Renal cortex interstitium (tissue), 15 donors: Measurements from ENCODE around the gene CTNNB1. TPM values are rescaled to one million over a fixed set of nuclear protein-coding genes. Genes with fewer than 3 reads are reported as not detected.
A peak's percentile ranks its signal among the peaks of the same experiment; 100 is the strongest.

Experiments used
- DNase-seq, 11 donors: peaks; one replicate each; pipeline ENCODE4 v3.0.0-alpha.2; 2013; ENCODE audit warnings: low read depth in 9 of 11, low spot score in 4 of 11; ENCODE audit errors: extremely low read depth in 1 of 11
- long read RNA-seq, 16 experiments: transcript quantifications; one replicate each; lab custom pipeline, GENCODE V29; 2026
- polyA plus RNA-seq, 3 donors: library from polyadenylated mRNA; unstranded; fragments of 120-200 nt; gene quantifications; one replicate each; pipeline ENCODE4 v1.2.1, GENCODE V29; 2013; ENCODE audit not compliant: insufficient read length in 3 of 3

CTNNB1 gene
- 100 to 1,000 TPM; 474 to 519 (median 497) TPM for polyA plus RNA-seq
- long read RNA-seq, donor 1, full-length matches to known transcripts: 37 of 75 reads
- long read RNA-seq, donor 1, partial matches to known transcripts: 38 of 75 reads
- long read RNA-seq, donor 1, other reads (novel, unspliced or antisense): 0 of 75 reads
- long read RNA-seq, donor 2, transcript CTNNB1-202 (16 exons, 3,268 nt): minor isoform, 5 of 68 reads
- long read RNA-seq, donor 2, transcript CTNNB1-201 (15 exons, 3,947 nt): major isoform, 12 of 68 reads
- long read RNA-seq, donor 2, partial matches to known transcripts: 44 of 68 reads
- long read RNA-seq, donor 2, other reads (novel, unspliced or antisense): 0 of 68 reads
- long read RNA-seq, donor 3, full-length matches to known transcripts: 80 of 192 reads
- long read RNA-seq, donor 3, partial matches to known transcripts: 112 of 192 reads
- long read RNA-seq, donor 3, other reads (novel, unspliced or antisense): 0 of 192 reads
- long read RNA-seq, donor 4, full-length matches to known transcripts: 42 of 91 reads
- long read RNA-seq, donor 4, partial matches to known transcripts: 49 of 91 reads
- long read RNA-seq, donor 4, other reads (novel, unspliced or antisense): 0 of 91 reads
- long read RNA-seq, donor 5: 0 reads
- long read RNA-seq, donor 6, full-length matches to known transcripts: 55 of 122 reads
- long read RNA-seq, donor 6, partial matches to known transcripts: 67 of 122 reads
- long read RNA-seq, donor 6, other reads (novel, unspliced or antisense): 0 of 122 reads
- long read RNA-seq, donor 7, full-length matches to known transcripts: 69 of 134 reads
- long read RNA-seq, donor 7, partial matches to known transcripts: 65 of 134 reads
- long read RNA-seq, donor 7, other reads (novel, unspliced or antisense): 0 of 134 reads
- long read RNA-seq, donor 8, full-length matches to known transcripts: 86 of 151 reads
- long read RNA-seq, donor 8, partial matches to known transcripts: 65 of 151 reads
- long read RNA-seq, donor 8, other reads (novel, unspliced or antisense): 0 of 151 reads
- long read RNA-seq, donor 9, transcript CTNNB1-201 (15 exons, 3,947 nt): major isoform, 12 of 98 reads
- long read RNA-seq, donor 9, transcript CTNNB1-202 (16 exons, 3,268 nt): minor isoform, 8 of 98 reads
- long read RNA-seq, donor 9, transcript CTNNB1-203 (16 exons, 3,472 nt): major isoform, 12 of 98 reads
- long read RNA-seq, donor 9, partial matches to known transcripts: 63 of 98 reads
- long read RNA-seq, donor 9, other reads (novel, unspliced or antisense): 0 of 98 reads
- long read RNA-seq, donor 10, full-length matches to known transcripts: 50 of 135 reads
- long read RNA-seq, donor 10, partial matches to known transcripts: 85 of 135 reads
- long read RNA-seq, donor 10, other reads (novel, unspliced or antisense): 0 of 135 reads
- long read RNA-seq, donor 11, transcript CTNNB1-201 (15 exons, 3,947 nt): major isoform, 29 of 147 reads
- long read RNA-seq, donor 11, transcript CTNNB1-202 (16 exons, 3,268 nt): minor isoform, 9 of 147 reads
- long read RNA-seq, donor 11, partial matches to known transcripts: 104 of 147 reads
- long read RNA-seq, donor 11, other reads (novel, unspliced or antisense): 0 of 147 reads
- long read RNA-seq, donor 12, full-length matches to known transcripts: 26 of 279 reads
- long read RNA-seq, donor 12, partial matches to known transcripts: 253 of 279 reads
- long read RNA-seq, donor 12, other reads (novel, unspliced or antisense): 0 of 279 reads
- long read RNA-seq, donor 13, full-length matches to known transcripts: 72 of 232 reads
- long read RNA-seq, donor 13, partial matches to known transcripts: 160 of 232 reads
- long read RNA-seq, donor 13, other reads (novel, unspliced or antisense): 0 of 232 reads
- long read RNA-seq, donor 14, full-length matches to known transcripts: 60 of 105 reads
- long read RNA-seq, donor 14, partial matches to known transcripts: 45 of 105 reads
- long read RNA-seq, donor 14, other reads (novel, unspliced or antisense): 0 of 105 reads
- long read RNA-seq, donor 15, transcript CTNNB1-203 (16 exons, 3,472 nt): minor isoform, 5 of 61 reads
- long read RNA-seq, donor 15, transcript CTNNB1-201 (15 exons, 3,947 nt): major isoform, 16 of 61 reads
- long read RNA-seq, donor 15, partial matches to known transcripts: 36 of 61 reads
- long read RNA-seq, donor 15, other reads (novel, unspliced or antisense): 0 of 61 reads
- long read RNA-seq, donor 16, full-length matches to known transcripts: 130 of 460 reads
- long read RNA-seq, donor 16, partial matches to known transcripts: 330 of 460 reads
- long read RNA-seq, donor 16, other reads (novel, unspliced or antisense): 0 of 460 reads

GRCh38 chr3:41198950-41199865, at the start of gene CTNNB1:
Gene CTNNB1 (plus strand): TSS chr3:41199505. CDS start chr3:41224069, 24,564 bp downstream.
- DNase-seq: peak; percentile 86 to 94 (median 92)

DNA sequence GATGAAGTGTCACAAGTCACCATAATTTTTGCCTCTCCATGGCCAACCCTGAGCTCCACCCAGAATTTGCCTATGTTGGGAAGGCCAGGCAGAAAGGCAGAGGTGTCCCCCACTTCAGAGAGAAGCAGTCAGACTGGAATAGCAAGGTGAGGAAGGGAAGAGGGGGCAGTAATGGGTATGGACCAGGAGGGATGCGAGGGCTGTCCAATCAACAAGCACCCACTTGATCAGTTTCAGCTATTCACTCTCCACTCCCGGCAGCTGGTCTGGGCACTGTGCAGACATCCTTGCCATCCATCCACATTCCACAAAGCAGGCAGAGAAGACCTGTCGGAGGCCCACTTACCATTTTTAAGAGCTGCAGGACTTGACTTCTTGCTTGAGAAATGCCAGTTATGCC, 43.5 kb upstream of the CTNNB1 start:
- DNase-seq: no peak

GRCh38 chr3:41158947-41159346, 40.4 kb upstream of the CTNNB1 start:
- no peak for DNase-seq

DNA sequence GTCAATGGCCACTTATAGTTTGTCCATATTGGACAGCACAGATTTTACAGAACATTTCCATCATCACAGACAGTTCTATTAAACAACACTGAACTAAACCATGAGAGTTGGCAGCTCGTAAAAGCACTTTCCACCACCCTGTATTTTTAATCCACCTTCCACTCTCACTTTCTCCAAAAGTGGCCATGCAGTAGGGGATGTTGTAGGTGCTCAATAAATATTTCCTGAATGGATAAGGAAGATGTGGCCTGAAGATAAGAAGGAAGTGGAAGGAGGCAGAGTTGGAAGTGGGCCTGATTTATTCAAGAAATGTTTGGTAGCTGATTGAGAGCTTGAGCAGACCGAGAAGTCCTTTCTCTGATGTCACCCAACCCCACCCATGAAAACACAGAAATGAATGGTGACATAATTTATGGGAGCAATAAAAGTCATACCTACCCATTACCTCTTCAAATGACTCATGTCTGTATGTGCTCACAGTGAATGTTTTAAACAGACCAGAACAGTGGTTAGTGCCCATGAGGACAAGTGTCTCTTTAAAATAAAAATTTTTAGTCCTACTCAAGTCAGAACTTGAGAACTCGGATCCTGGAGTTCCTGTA, 39.6 kb upstream of the CTNNB1 start:
- DNase-seq: no peak

GRCh38 chr3:41162541-41162940, 36.8 kb upstream of the CTNNB1 start:
- DNase-seq: no peak

DNA sequence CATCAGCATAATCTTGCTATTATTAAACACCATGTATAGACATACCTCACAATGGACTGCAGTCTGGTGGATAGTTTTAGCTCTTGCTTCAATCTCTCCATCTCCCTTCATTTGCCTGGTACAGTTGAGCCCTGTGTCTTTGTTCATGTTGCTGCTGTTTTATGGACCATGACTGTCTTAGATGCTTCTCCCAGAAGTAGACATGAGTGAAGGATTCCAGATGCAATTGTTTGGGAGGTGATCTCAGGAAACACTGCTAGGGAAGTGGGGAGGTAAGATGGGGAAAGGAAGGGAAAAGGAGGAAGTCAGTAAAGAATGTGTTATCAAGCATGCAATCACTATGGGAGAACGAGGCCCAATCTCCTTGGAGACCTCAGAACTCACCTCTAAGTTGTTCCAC, 36.3 kb upstream of the CTNNB1 start:
- DNase-seq: peak in 1 of 11 donors; percentile 27

- DNase-seq: peak in 5 of 11 donors; percentile 45 to 77 (median 68)
These were observed 35.9 kb upstream of the CTNNB1 start for GRCh38 chr3:41163421-41163820.

DNA sequence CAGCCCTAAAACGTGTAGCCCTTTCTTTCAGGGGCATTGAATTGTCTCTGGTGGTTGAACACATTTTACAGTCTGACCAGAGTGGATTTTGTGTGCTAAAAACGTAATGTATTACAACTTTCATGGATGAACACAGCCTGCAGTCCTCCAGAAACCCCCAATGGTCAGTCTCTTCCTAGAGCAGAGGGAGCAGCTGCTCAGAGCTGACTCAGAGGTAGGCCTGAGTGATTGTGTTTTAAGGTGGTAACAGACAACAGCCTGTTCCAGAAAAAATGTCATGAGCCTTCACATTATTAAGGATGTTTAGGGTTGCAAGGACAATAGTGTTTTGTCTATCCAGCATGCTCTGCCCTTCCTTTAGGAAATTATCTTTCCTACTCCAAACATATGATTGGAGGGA, 34.5 kb upstream of the CTNNB1 start:
- DNase-seq: no peak

DNA sequence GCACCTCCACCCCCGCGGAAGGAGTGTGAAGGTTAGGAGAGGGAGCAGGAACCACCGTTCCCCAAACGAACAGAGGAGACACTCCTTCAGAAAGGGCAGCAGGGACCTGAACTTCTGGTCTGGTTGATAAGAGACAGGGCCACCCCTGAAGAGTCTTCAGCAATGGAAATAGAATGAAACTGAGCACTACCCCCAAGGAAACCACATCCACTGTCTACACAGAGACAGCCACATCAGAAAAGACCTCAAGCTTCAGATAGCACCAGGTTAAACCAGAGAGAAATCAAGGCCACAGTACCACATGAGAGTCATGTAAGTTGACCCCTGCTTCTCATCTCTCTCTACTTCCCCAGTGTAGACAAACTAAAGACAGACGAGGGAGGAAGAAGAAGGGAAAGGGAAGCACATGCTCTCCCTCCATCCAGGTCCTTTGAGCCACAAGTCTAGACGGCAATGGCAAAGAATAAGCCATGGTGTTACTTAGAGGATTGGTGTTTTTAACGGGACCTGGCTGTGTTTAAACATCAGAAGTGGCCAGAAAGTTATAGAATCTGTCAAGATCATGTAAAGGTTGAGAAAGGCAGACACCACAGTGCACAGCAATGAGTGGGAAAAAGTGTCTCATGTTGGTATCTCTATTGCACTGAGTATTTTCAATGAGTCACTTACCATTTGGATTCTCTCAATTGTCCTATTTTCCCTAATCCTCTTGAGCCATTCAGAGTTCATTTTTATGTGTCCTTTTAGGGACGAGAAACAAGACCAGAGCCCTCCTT, 31.4 kb upstream of the CTNNB1 start:
- no peak for DNase-seq

GRCh38 chr3:41169023-41169422, 30.3 kb upstream of the CTNNB1 start:
- DNase-seq: no peak

- no peak for DNase-seq
These were observed 25.1 kb upstream of the CTNNB1 start for GRCh38 chr3:41173926-41174885.

DNA sequence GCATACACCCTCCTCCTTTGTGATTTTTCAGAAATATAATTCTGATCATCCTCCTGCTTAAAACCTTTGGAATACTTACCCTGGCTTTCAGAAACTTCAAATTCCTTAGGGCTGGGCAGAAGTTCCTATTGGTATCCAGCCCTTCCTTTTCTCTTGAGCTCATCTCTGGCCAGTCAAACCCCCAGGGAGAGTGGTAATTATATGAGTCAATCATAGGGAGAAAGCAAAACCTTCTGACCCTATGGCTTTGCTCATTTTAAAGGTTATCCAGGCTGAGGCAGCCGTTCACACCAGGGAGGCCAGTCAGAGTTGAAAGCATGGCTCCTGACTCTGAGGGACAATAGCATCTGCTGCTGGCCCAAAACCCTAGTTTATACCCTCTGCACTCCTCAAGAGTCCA, 23.9 kb upstream of the CTNNB1 start:
- DNase-seq: no peak

DNA sequence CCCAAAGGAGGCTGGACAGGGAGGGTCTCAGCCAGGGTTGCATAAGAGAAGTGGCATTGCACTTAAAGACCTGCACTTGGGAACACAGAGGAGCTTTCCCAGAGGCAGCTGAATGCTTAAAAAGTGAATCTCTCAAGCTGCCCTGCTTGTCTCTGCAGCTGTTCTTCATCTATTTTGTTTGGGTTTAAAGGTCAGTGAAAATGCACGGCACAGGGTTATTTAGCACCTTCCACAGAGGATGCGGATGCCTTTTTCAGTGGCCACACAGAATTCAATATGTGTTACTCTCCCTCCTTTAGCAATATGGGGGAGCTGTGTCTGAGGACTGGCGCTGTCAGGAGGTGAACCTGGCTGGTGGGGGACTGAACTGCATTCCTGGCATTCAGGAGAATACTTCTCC, 22.7 kb upstream of the CTNNB1 start:
- peak in 1 of 11 donors; percentile 46 for DNase-seq

- no peak for DNase-seq
These were observed 20.7 kb upstream of the CTNNB1 start for GRCh38 chr3:41178576-41178975.
